ENCODE results near the gene SDK1.
A peak's percentile ranks its signal among the peaks of the same experiment; 100 is the strongest.

SDK1 gene

GRCh38 chr7:4237296-4238235, 936.5 kb downstream of the SDK1 start:
- Histone ChIP-seq H3K27me3 (ENCODE audit: insufficient read depth, low read length) (no peaks in the 10 kb centered on the region), H2BK120ac (ENCODE audit: insufficient read depth, low read length, poor library complexity) (no peak overlapping the region), H3K4ac (ENCODE audit: low read depth, low read length) (no peak overlapping the region), H3K79me2 (ENCODE audit: control insufficient read depth, insufficient read depth, low read length, poor library complexity) (no peaks in the 10 kb centered on the region), H3K9me3 (ENCODE audit: insufficient read depth, low read depth, low read length) (no peaks in the 10 kb centered on the region), H3K27ac (ENCODE audit: low read depth, low read length) (no peak overlapping the region), H3K14ac (ENCODE audit: low read length) (no peak overlapping the region), H2BK12ac (ENCODE audit: low read length) (no peak overlapping the region), H3K4me3 (ENCODE audit: low read depth, low read length) (no peak overlapping the region), H3K4me1 (ENCODE audit: control insufficient read depth in 1 of 2, insufficient read depth in 2 of 2, low read length in 2 of 2) (peaks cover 0 to 2% of the 10 kb centered on the region in 2 experiments), H3K36me3 (ENCODE audit: control insufficient read depth in 1 of 2, insufficient read depth in 2 of 2, low read length in 2 of 2) (peaks cover 15 to 23% of the 10 kb centered on the region in 2 experiments), H4K8ac (ENCODE audit: low read depth, low read length) (no peak overlapping the region), H3K4me2 (ENCODE audit: low read length) (no peak overlapping the region), H3K18ac (ENCODE audit: low read length) (no peak overlapping the region), H2AK5ac (ENCODE audit: low read length) (no peak overlapping the region), H4K12ac (ENCODE audit: low read depth, low read length) (no peak overlapping the region), H4K91ac (ENCODE audit: low read depth, low read length) (no peak overlapping the region), H2AFZ (ENCODE audit: insufficient read depth, low read length, poor library complexity) (no peak overlapping the region), H3K23ac (ENCODE audit: low read length) (no peak overlapping the region), H3K9ac (ENCODE audit: low read length) (no peak overlapping the region), H2BK5ac (ENCODE audit: low read depth, low read length, poor library complexity) (no peak overlapping the region), H3K79me1 (ENCODE audit: low read length) (no peaks in the 10 kb centered on the region)
- no CpG with 5 or more reads among the region's 25 CpGs for WGBS (ENCODE audit: extremely low coverage, insufficient coverage, insufficient read length)
- DNase-seq = peak in 1 of 2 donors; percentile 13

GRCh38 chr7:4238861-4239260, 937.8 kb downstream of the SDK1 start:
- Histone ChIP-seq H3K14ac (ENCODE audit: low read length) (no peak overlapping the region), H3K36me3 (ENCODE audit: control insufficient read depth in 1 of 2, insufficient read depth in 2 of 2, low read length in 2 of 2) (peaks cover 17 to 27% of the 10 kb centered on the region in 2 experiments), H3K9me3 (ENCODE audit: insufficient read depth, low read depth, low read length) (no peaks in the 10 kb centered on the region), H3K9ac (ENCODE audit: low read length) (no peak overlapping the region), H3K4ac (ENCODE audit: low read depth, low read length) (no peak overlapping the region), H4K91ac (ENCODE audit: low read depth, low read length) (no peak overlapping the region), H3K23ac (ENCODE audit: low read length) (no peak overlapping the region), H3K4me3 (ENCODE audit: low read depth, low read length) (no peak overlapping the region), H3K27ac (ENCODE audit: low read depth, low read length) (no peak overlapping the region), H3K79me1 (ENCODE audit: low read length) (no peaks in the 10 kb centered on the region), H3K27me3 (ENCODE audit: insufficient read depth, low read length) (no peaks in the 10 kb centered on the region), H3K4me2 (ENCODE audit: low read length) (no peak overlapping the region), H4K12ac (ENCODE audit: low read depth, low read length) (no peak overlapping the region), H2AFZ (ENCODE audit: insufficient read depth, low read length, poor library complexity) (no peak overlapping the region), H2AK5ac (ENCODE audit: low read length) (no peak overlapping the region), H2BK12ac (ENCODE audit: low read length) (no peak overlapping the region), H4K8ac (ENCODE audit: low read depth, low read length) (no peak overlapping the region), H3K4me1 (ENCODE audit: control insufficient read depth in 1 of 2, insufficient read depth in 2 of 2, low read length in 2 of 2) (peaks cover 0 to 2% of the 10 kb centered on the region in 2 experiments), H2BK5ac (ENCODE audit: low read depth, low read length, poor library complexity) (no peak overlapping the region), H3K79me2 (ENCODE audit: control insufficient read depth, insufficient read depth, low read length, poor library complexity) (no peaks in the 10 kb centered on the region), H2BK120ac (ENCODE audit: insufficient read depth, low read length, poor library complexity) (no peak overlapping the region), H3K18ac (ENCODE audit: low read length) (no peak overlapping the region)
- no peak for DNase-seq
- WGBS (ENCODE audit: extremely low coverage, insufficient coverage, insufficient read length) = no CpG with 5 or more reads among the region's 5 CpGs

GRCh38 chr7:4240042-4240441, 939.0 kb downstream of the SDK1 start:
- Histone ChIP-seq H2AFZ (ENCODE audit: insufficient read depth, low read length, poor library complexity) (no peak overlapping the region), H3K9me3 (ENCODE audit: insufficient read depth, low read depth, low read length) (peaks cover 9% of the 10 kb centered on the region), H2BK120ac (ENCODE audit: insufficient read depth, low read length, poor library complexity) (no peak overlapping the region), H2BK12ac (ENCODE audit: low read length) (no peak overlapping the region), H3K79me1 (ENCODE audit: low read length) (no peaks in the 10 kb centered on the region), H3K4me1 (ENCODE audit: control insufficient read depth in 1 of 2, insufficient read depth in 2 of 2, low read length in 2 of 2) (peaks cover 4 to 6% of the 10 kb centered on the region in 2 experiments), H3K14ac (ENCODE audit: low read length) (no peak overlapping the region), H4K12ac (ENCODE audit: low read depth, low read length) (no peak overlapping the region), H3K36me3 (ENCODE audit: control insufficient read depth in 1 of 2, insufficient read depth in 2 of 2, low read length in 2 of 2) (peaks cover 26 to 27% of the 10 kb centered on the region in 2 experiments), H2AK5ac (ENCODE audit: low read length) (no peak overlapping the region), H3K18ac (ENCODE audit: low read length) (no peak overlapping the region), H3K27me3 (ENCODE audit: insufficient read depth, low read length) (no peaks in the 10 kb centered on the region), H4K91ac (ENCODE audit: low read depth, low read length) (no peak overlapping the region), H3K4me3 (ENCODE audit: low read depth, low read length) (no peak overlapping the region), H3K4me2 (ENCODE audit: low read length) (no peak overlapping the region), H3K4ac (ENCODE audit: low read depth, low read length) (no peak overlapping the region), H3K9ac (ENCODE audit: low read length) (no peak overlapping the region), H3K23ac (ENCODE audit: low read length) (no peak overlapping the region), H4K8ac (ENCODE audit: low read depth, low read length) (no peak overlapping the region), H3K27ac (ENCODE audit: low read depth, low read length) (no peak overlapping the region), H3K79me2 (ENCODE audit: control insufficient read depth, insufficient read depth, low read length, poor library complexity) (no peaks in the 10 kb centered on the region), H2BK5ac (ENCODE audit: low read depth, low read length, poor library complexity) (no peak overlapping the region)
- DNase-seq = no peak
- no CpG with 5 or more reads among the region's 10 CpGs for WGBS (ENCODE audit: extremely low coverage, insufficient coverage, insufficient read length)

- WGBS (ENCODE audit: extremely low coverage, insufficient coverage, insufficient read length) = no CpG with 5 or more reads among the region's 19 CpGs
- Histone ChIP-seq H4K12ac (ENCODE audit: low read depth, low read length) (no peak overlapping the region), H3K27ac (ENCODE audit: low read depth, low read length) (no peak overlapping the region), H4K91ac (ENCODE audit: low read depth, low read length) (no peak overlapping the region), H2AK5ac (ENCODE audit: low read length) (no peak overlapping the region), H3K14ac (ENCODE audit: low read length) (no peak overlapping the region), H3K79me1 (ENCODE audit: low read length) (no peaks in the 10 kb centered on the region), H2AFZ (ENCODE audit: insufficient read depth, low read length, poor library complexity) (no peak overlapping the region), H3K4me1 (ENCODE audit: control insufficient read depth in 1 of 2, insufficient read depth in 2 of 2, low read length in 2 of 2) (peaks cover 11 to 12% of the 10 kb centered on the region in 2 experiments), H3K9me3 (ENCODE audit: insufficient read depth, low read depth, low read length) (peaks cover 9% of the 10 kb centered on the region), H2BK12ac (ENCODE audit: low read length) (no peak overlapping the region), H3K27me3 (ENCODE audit: insufficient read depth, low read length) (no peaks in the 10 kb centered on the region), H3K18ac (ENCODE audit: low read length) (no peak overlapping the region), H2BK5ac (ENCODE audit: low read depth, low read length, poor library complexity) (no peak overlapping the region), H3K4me3 (ENCODE audit: low read depth, low read length) (no peak overlapping the region), H3K4ac (ENCODE audit: low read depth, low read length) (no peak overlapping the region), H3K9ac (ENCODE audit: low read length) (no peak overlapping the region), H3K79me2 (ENCODE audit: control insufficient read depth, insufficient read depth, low read length, poor library complexity) (no peaks in the 10 kb centered on the region), H4K8ac (ENCODE audit: low read depth, low read length) (no peak overlapping the region), H2BK120ac (ENCODE audit: insufficient read depth, low read length, poor library complexity) (no peak overlapping the region), H3K36me3 (ENCODE audit: control insufficient read depth in 1 of 2, insufficient read depth in 2 of 2, low read length in 2 of 2) (peaks cover 26 to 27% of the 10 kb centered on the region in 2 experiments), H3K23ac (ENCODE audit: low read length) (no peak overlapping the region), H3K4me2 (ENCODE audit: low read length) (no peak overlapping the region)
- DNase-seq = no peak
Observed at GRCh38 chr7:4240520-4241303, 939.7 kb downstream of the SDK1 start.

All from trophoblast cell (in vitro differentiated cells and primary cell).